Endothelial cell of umbilical vein (primary cell): ENCODE measurements around the gene TNN. TPM values are rescaled to one million over a fixed set of nuclear protein-coding genes. Genes with fewer than 3 reads are reported as not detected.

ENCODE experiments used
- BruUV-seq: library from RNA; stranded (reverse); fragments of 400-500 nt; replicated peaks from 2 replicates; lab custom pipeline; 2021; lab: Mats Ljungman, UMichigan
- CTCF ChIA-PET: fragments of 300-600, 350-600 bp; sonication (Branson Sonifier 250); formaldehyde crosslinking; loops from one replicate; lab custom pipeline; 2021; ENCODE audit warnings: antibody characterized with exemption, inconsistent platforms; lab: Charles Lee
- POLR2A ChIA-PET: fragments of 300-600, 350-600 bp; sonication (Branson Sonifier 250); formaldehyde crosslinking; loops from one replicate; lab custom pipeline; 2021; ENCODE audit warnings: antibody characterized with exemption, inconsistent platforms; lab: Charles Lee
- DNase-seq: peaks from one replicate; pipeline ENCODE4 v3.0.0-alpha.2; 2011; ENCODE audit warnings: low read depth, low spot score
- FAIRE-seq: peaks from 2 replicates; lab custom pipeline; 2011; peaks lifted over from hg19 to GRCh38; lab: Jason Lieb, UNC
- H2AFZ ChIP-seq: 2 replicates; pipeline ENCODE4 v1.6.0; 2012; ENCODE audit warnings: low read depth, low read length, control low read depth, inconsistent platforms
- H3K27ac ChIP-seq: 2 replicates; pipeline ENCODE4 v1.5.1; 2011; ENCODE audit warnings: low read depth, mild to moderate bottlenecking, control low read depth, low read length, moderate library complexity; ENCODE audit not compliant: insufficient read depth
- H3K27me3 ChIP-seq, 2 experiments: 2 replicates each; pipeline versions ENCODE4 v1.6.0 to v1.6.1; 2011; ENCODE audit warnings: low read length in 2 of 2, mixed read lengths in 1 of 2; ENCODE audit not compliant: control insufficient read depth in 2 of 2, insufficient read depth in 2 of 2
- H3K36me3 ChIP-seq, 2 experiments: 2 replicates in 1 of 2; 3 replicates in 1 of 2; pipeline ENCODE4 v1.5.1; 2011; ENCODE audit warnings: low read length in 2 of 2, mild to moderate bottlenecking in 1 of 2, moderate library complexity in 1 of 2; ENCODE audit not compliant: control insufficient read depth in 2 of 2, insufficient read depth in 2 of 2; ENCODE audit errors: extremely low read depth in 1 of 2
- H3K4me1 ChIP-seq: 3 replicates; pipeline ENCODE4 v1.5.1; 2011; ENCODE audit warnings: mild to moderate bottlenecking, low read length; ENCODE audit not compliant: control insufficient read depth, insufficient read depth; ENCODE audit errors: extremely low read depth
- H3K4me2 ChIP-seq: 2 replicates; pipeline ENCODE4 v1.6.1; 2011; ENCODE audit warnings: low read length, control low read depth, mixed read lengths; ENCODE audit not compliant: insufficient read depth
- H3K4me3 ChIP-seq, 3 experiments: fragments of 200-600 bp in 1 of 3; sonication (generic), shearing (Covaris generic) in 1 of 3; replicated peaks in 1 of 3; 2 replicates each; pipeline ENCODE4 v1.5.1; 2011 to 2016; ENCODE audit warnings: control low read depth in 3 of 3, low read length in 3 of 3, mild to moderate bottlenecking in 2 of 3, inconsistent platforms in 1 of 3, low read depth in 1 of 3, moderate library complexity in 1 of 3; ENCODE audit not compliant: insufficient read depth in 1 of 3
- H3K79me2 ChIP-seq: 2 replicates; pipeline ENCODE4 v1.6.0; 2012; ENCODE audit warnings: low read length, inconsistent platforms; ENCODE audit not compliant: control insufficient read depth, insufficient read depth
- H3K9ac ChIP-seq: replicated peaks from 2 replicates; pipeline ENCODE3; 2011; ENCODE audit warnings: low read length, control low read depth; ENCODE audit not compliant: insufficient read depth; ENCODE audit errors: extremely low read depth
- H3K9me1 ChIP-seq: replicated peaks from 3 replicates; pipeline ENCODE4 v1.6.0; 2011; ENCODE audit warnings: mild to moderate bottlenecking, low read length; ENCODE audit not compliant: control insufficient read depth, insufficient read depth; ENCODE audit errors: extremely low read depth
- H3K9me3 ChIP-seq: replicated peaks from 2 replicates; pipeline ENCODE4 v1.5.1; 2012; ENCODE audit warnings: low read length, inconsistent platforms; ENCODE audit not compliant: control insufficient read depth, insufficient read depth
- H4K20me1 ChIP-seq: replicated peaks from 2 replicates; pipeline ENCODE3; 2011; ENCODE audit warnings: mild to moderate bottlenecking, low read length; ENCODE audit not compliant: control insufficient read depth, insufficient read depth; ENCODE audit errors: extremely low read depth
- EZH2 ChIP-seq: IDR thresholded peaks from 2 replicates; pipeline ENCODE4 v1.6.1; 2012; ENCODE audit warnings: borderline replicate concordance, low read depth, mild to moderate bottlenecking, moderate library complexity, low read length, inconsistent platforms; ENCODE audit not compliant: severe bottlenecking
- FOS ChIP-seq: IDR thresholded peaks from 2 replicates; pipeline ENCODE4 v1.6.1; 2011; ENCODE audit warnings: mild to moderate bottlenecking, low read length, moderate library complexity, borderline replicate concordance; ENCODE audit not compliant: insufficient read depth
- GATA2 ChIP-seq: IDR thresholded peaks from 2 replicates; pipeline ENCODE4 v1.7.0; 2011; ENCODE audit warnings: low read depth, mild to moderate bottlenecking, moderate library complexity, mixed read lengths, low read length; ENCODE audit not compliant: insufficient read length, insufficient read depth
- MYC ChIP-seq: IDR thresholded peaks from one replicate; pipeline ENCODE4 v1.6.1; 2011; ENCODE audit warnings: mild to moderate bottlenecking, low read depth, low read length
- POLR2A ChIP-seq: IDR thresholded peaks from 2 replicates; pipeline ENCODE4 v1.6.1; 2012; ENCODE audit warnings: low read depth, mild to moderate bottlenecking, control low read depth, low read length
- POLR2AphosphoS5 ChIP-seq: IDR thresholded peaks from 2 replicates; pipeline ENCODE4 v1.6.1; 2012; ENCODE audit warnings: low read depth, mild to moderate bottlenecking, control low read depth, low read length, moderate library complexity; ENCODE audit not compliant: insufficient read depth
- dilution Hi-C: fragments of 300-500 bp; cut with MboI; formaldehyde crosslinking; loops from one replicate; pipeline ENCODE4 v1.15.0; 2019; ENCODE audit warnings: low sequenced_read_pairs; ENCODE audit not compliant: extremely low pct_ligation_motif_present
- intact Hi-C: fragments of 100-400 bp; cut with micrococcal nuclease; formaldehyde crosslinking; loops from one replicate; pipeline ENCODE4 v1.10.0; 2022
- polyA plus RNA-seq, 4 experiments: library from polyadenylated mRNA; depleted of rRNA in 3 of 4; stranded (reverse) in 3 of 4; unstranded in 1 of 4; fragments of >200 nt; gene quantifications; 2 replicates each; pipeline versions ENCODE4 v1.2.1 to v1.2.3, GENCODE V29; 2011 to 2012; ENCODE audit warnings: missing spikeins in 1 of 4
- total RNA-seq: library from RNA; stranded (reverse); gene quantifications from 2 replicates; pipeline ENCODE4 v1.2.3, GENCODE V29; 2021
- TF ChIP-seq, protein P1 (sequence below), 2 donors: IDR thresholded peaks; 1 replicate in 1 of 2; 2 replicates in 1 of 2; pipeline ENCODE4 v1.5.1; 2011; ENCODE audit warnings: low read length in 2 of 2, mild to moderate bottlenecking in 2 of 2, moderate library complexity in 2 of 2, control low read depth in 1 of 2, inconsistent platforms in 1 of 2, low read depth in 1 of 2; ENCODE audit not compliant: insufficient read depth in 1 of 2; ENCODE audit errors: extremely low read depth in 1 of 2
- TF ChIP-seq, protein P2 (sequence below): IDR thresholded peaks from 2 replicates; pipeline ENCODE4 v1.6.1; 2011; ENCODE audit not compliant: insufficient read depth, insufficient read length

The TNN gene
- total and polyA plus RNA-seq, 2 donors (not counting 3 experiments of a cell fraction or from before 2014, with no cell fraction given), result not detected

- Histone ChIP-seq H3K9me3 (no peaks in the 10 kb centered on the region), H3K4me2 (no peak overlapping the region), H3K79me2 (no peaks in the 10 kb centered on the region), H2AFZ (no peak overlapping the region), H3K27me3 (peaks cover 2 to 5% of the 10 kb centered on the region in 2 experiments), H3K4me3 (no peak overlapping the region), H3K27ac (no peak overlapping the region), H3K36me3 (no peaks in the 10 kb centered on the region), H4K20me1 (no peaks in the 10 kb centered on the region), H3K4me1 (no peaks in the 10 kb centered on the region), H3K9me1 (no peaks in the 10 kb centered on the region), H3K9ac (no peak overlapping the region)
- CTCF ChIA-PET, result interaction anchor here (1.1 to 2.1 kb wide), 2 partner anchors 9 to 13 kb away, joined by 3 to 6 read pairs; no protein-coding TSS in a partner anchor
- BruUV-seq, result no TSS peak
- DNase-seq (no peak), FAIRE-seq (no peak)
- dilution Hi-C loops (no loop called here), intact Hi-C loops (no loop called here)
- POLR2A ChIA-PET, result no interaction called here
- TF ChIP-seq POLR2AphosphoS5 (no peak), FOS (no peak), EZH2 (no peak), MYC (no peak), GATA2 (no peak), POLR2A (no peak)
- TF ChIP-seq, protein P1, sequence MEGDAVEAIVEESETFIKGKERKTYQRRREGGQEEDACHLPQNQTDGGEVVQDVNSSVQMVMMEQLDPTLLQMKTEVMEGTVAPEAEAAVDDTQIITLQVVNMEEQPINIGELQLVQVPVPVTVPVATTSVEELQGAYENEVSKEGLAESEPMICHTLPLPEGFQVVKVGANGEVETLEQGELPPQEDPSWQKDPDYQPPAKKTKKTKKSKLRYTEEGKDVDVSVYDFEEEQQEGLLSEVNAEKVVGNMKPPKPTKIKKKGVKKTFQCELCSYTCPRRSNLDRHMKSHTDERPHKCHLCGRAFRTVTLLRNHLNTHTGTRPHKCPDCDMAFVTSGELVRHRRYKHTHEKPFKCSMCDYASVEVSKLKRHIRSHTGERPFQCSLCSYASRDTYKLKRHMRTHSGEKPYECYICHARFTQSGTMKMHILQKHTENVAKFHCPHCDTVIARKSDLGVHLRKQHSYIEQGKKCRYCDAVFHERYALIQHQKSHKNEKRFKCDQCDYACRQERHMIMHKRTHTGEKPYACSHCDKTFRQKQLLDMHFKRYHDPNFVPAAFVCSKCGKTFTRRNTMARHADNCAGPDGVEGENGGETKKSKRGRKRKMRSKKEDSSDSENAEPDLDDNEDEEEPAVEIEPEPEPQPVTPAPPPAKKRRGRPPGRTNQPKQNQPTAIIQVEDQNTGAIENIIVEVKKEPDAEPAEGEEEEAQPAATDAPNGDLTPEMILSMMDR (IDR thresholded peaks at IDR 0.05; ENCODE audit: extremely low read depth in 1 of 2, insufficient read depth in 1 of 2, low read depth in 1 of 2, low read length in 2 of 2), result no peak
- TF ChIP-seq, protein P2, sequence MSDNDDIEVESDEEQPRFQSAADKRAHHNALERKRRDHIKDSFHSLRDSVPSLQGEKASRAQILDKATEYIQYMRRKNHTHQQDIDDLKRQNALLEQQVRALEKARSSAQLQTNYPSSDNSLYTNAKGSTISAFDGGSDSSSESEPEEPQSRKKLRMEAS, result no peak
Measured at GRCh38 chr1:175138579-175138978, 70.9 kb downstream of the TNN start.
